HG03469 (cell line): ENCODE data around the gene SLC39A13.

Experiments
- ATAC-seq: cut with Tn5 transposase; IDR thresholded peaks from one replicate; pipeline ENCODE4 v1.9.1; 2021; ENCODE audit warnings: mild to moderate bottlenecking, moderate library complexity, moderate number of reproducible peaks; ENCODE audit not compliant: unreplicated experiment

SLC39A13 gene

GRCh38 chr11:47418454-47419259 lies 10.3 kb downstream of the SLC39A13 start:
- no peak for ATAC-seq

DNA sequence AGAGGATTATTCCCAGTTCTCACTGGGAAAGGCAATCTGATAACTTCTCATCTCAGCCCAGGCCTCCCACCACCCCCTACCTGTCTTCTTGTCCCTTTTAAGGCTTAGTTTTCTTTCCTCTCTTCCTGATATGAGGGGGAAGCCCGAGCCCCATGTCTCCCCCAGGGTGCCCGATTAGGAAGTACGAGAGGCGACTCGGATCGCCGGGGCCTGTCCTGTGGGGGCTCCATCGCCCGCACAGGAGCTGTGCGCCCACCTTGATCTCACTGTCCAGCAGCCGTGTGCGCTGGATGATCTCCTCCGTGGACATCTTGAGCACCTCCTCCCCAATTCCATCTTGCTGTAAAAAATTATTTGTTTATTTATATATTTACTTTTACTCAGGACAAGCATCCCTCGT lies 17.2 kb downstream of the SLC39A13 start:
- ATAC-seq, result no peak

- ATAC-seq, result peak; percentile 68
These were observed 17.9 kb downstream of the SLC39A13 start, which contains the start of gene PSMC3 for GRCh38 chr11:47426062-47426956. TSS of gene PSMC3 (minus strand) at chr11:47426439. CDS start at chr11:47426279, 160 bp downstream.

- ATAC-seq, result no peak
These were observed 22.1 kb downstream of the SLC39A13 start for GRCh38 chr11:47430524-47430923.

DNA sequence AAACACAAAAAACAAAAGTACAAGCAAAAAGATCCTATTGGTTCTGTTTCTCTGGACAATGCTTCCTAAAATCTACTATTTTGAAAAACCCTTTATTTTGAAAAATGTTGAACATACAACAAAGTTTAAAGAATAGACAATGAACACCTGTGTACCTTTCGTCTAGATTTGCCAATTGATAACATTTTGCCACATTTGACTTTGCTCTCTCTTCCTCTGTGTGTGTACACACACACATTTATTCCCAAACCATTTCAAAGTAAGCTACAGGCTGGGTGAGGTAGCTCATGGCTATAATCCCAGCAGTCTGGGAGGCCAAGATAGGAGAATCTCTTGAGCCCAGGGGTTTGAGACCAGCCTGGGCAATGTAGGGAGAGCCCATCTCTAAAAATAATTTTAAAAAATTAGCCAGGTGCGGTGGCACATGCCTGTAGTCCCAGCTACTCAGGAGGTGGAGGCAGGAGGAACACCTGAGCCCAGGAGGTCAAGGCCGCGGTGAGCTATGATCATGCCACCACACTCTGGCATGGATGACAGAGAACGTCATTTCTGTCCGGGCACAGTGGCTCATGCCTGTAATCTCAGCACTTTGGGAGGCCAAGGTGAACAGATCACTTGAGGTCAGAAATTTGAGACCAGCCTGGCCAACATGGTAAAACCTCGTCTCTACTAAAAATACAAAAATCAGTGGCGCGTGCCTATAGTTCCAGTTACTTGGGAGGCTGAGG lies 23.1 kb downstream of the SLC39A13 start:
- no peak for ATAC-seq

- ATAC-seq, result no peak
These were observed 24.8 kb downstream of the SLC39A13 start for GRCh38 chr11:47433157-47433556.

- ATAC-seq, result no peak
These were observed 25.8 kb downstream of the SLC39A13 start for GRCh38 chr11:47434011-47434786.

- ATAC-seq, result no peak
These were observed 27.3 kb downstream of the SLC39A13 start for GRCh38 chr11:47435687-47436086.

DNA sequence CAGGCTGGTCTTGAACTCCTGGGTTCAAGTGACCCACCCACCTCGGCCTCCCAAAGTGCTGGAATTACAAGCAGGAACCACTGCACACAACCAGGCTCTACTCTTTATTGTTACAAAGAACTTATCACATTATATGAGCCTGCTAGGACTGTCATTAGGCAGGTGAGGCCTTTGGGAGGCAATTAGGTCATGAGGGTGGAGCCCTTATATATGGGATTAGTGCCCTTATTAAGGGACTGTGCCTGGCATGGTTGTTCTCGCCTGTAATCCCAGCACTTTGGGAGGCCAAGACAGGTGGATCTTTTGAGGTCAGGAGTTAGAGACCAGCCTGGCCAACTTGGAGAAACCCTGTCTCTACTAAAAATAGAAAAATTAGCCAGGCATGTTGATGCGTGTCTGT lies 28.3 kb downstream of the SLC39A13 start:
- ATAC-seq, result no peak

DNA sequence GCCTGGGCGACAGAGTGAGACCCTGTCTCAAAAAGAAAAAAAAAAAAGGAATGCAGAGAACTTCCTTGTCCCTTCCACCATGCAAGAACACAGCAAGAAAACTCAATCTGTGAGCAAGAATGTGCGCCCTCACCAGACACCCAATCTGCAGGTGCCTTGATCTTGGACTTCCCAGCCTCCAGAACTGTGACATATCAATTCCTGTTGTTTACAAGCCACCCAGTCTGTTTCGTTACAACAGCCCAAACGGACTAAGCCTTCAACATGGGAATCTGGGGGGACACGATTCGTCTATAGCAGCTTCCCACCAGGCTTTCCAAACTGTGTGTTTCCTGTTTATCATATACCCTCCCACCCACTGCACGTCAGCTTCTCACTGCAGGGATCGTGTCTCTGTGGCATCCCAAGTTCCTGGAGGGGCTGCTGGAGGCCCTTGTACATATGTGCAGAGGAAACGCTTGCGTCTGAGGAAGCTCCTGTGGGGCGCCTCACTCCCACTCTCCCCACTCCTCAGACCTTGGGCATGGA lies 28.9 kb downstream of the SLC39A13 start:
- ATAC-seq, result no peak

- no peak for ATAC-seq
These were observed 29.5 kb downstream of the SLC39A13 start for GRCh38 chr11:47437746-47438418.

DNA sequence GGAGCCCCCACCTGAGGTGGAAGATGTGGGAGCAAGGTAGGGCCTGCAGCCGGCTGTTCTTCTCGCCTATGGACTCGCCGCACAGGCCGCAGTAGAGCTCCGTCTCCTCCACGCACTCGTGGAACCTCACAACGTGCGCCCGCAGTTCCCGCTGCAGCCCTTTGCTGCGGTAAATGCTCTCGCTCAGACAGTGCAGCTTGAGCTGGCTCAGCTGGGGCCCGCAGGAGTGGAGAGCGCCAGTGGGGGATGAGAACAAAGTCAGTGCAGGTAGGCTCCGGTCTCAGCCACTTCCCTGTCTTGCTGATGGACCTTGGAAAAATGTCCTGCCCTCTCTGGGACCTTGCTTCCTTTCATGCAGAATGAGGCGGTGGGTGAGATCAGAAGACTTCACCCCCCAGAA lies 30.3 kb downstream of the SLC39A13 start:
- ATAC-seq, result no peak

GRCh38 chr11:47440054-47440476 lies 31.7 kb downstream of the SLC39A13 start:
- no peak for ATAC-seq

DNA sequence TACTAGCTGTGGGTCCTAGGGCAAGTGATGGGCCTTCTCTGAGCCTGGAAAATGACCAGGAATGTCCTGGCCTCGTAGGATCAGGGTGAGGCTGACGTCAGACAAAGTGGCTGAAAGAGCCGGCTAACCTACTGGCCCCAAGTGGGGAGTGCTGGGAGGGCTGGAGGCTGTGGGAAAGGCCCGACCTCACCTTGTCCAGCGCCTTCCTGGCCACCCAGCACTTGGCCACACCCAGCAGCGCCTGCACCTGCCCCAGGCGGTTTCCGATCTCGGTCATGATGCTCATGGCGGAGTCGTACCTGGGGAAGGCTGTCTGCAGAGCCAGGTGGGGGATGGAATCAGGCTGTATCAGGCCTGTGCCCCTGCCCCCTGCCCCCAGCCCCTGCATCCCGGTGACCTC lies 33.0 kb downstream of the SLC39A13 start:
- ATAC-seq, result no peak

DNA sequence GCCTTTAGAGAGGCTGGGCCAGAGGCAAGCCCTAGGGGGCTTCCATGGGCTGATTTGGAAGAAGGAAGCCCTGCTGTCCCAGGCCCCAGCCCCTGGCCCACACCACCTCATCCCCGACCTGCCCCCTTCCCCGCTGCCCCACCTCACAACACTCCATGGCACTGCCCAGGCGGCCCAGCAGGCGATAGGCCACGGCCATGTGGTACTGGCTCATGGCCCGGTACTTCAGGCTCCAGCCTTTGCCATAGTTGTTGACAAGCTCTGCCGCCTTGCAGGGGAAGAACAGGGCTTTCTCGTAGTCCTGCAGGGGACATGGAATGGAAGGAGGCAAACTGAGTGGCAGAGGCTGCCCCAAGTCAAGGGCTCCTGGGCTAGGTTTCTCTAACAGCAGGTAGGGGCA lies 34.1 kb downstream of the SLC39A13 start:
- ATAC-seq, result no peak

GRCh38 chr11:47443028-47443700 lies 34.8 kb downstream of the SLC39A13 start:
- no peak for ATAC-seq

DNA sequence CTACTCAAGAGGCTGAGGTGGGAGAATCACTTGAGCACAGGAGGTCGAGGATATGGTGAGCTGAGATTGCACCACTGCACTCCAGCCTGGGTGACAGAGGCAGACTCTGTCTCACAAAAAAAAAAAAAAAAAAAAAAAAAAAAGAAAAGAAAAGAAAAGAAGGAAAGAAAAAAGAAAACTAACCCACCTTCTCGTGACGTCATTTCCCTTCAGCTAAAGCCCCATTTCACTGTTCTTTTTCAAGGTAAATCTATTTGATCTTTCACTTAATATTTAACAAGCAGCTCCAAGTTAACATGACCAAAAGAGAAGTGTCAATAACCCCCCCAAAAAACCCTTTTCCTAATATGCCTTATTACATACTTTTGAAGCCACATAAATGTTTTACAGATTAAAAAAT lies 35.4 kb downstream of the SLC39A13 start:
- no peak for ATAC-seq

DNA sequence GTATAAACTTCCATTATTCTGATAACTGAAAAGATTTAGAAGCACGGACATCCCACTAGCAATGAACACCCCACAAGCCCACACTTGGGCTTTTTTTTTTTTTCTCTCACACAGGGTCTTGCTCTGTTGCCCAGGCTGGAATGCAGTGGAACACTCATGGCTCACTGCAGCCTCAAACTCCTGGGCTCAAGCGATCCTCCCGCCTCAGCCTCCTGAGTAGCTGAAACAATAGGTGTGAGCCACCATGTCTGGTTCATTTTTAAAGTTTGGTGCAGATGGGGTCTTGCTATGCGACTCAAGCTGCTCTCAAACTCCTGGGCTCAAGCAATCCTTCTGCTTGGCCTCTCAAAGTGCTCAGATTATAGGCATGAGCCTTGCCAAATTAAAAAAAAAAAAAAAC lies 37.5 kb downstream of the SLC39A13 start:
- ATAC-seq, result no peak

DNA sequence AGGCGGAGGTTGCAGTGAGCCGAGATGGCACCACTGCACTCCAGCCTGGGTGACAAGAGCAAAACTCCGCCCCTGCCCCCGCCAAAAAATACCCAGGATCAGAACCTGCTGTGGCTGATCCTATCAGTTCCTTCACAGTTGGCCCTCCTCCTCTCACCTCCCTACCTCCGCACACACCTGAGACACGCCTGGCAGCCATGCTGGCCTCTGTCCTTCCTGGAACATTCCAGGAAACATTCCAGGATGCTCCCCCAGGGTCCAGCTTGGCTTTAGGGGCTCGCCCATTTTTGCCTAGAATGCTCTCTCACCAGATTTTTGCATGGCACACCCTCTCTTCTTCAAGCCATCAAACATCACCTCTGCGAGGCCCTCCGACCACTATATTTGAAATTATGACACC lies 38.4 kb downstream of the SLC39A13 start:
- ATAC-seq, result no peak
